Psoas muscle (tissue), 8 donors: ENCODE data around the gene TSPAN32. TPM values are rescaled to one million over a fixed set of nuclear protein-coding genes. Genes with fewer than 3 reads are reported as not detected.
A peak's percentile ranks its signal among the peaks of the same experiment; 100 is the strongest.

Experiments used
- ATAC-seq, 4 donors: fragments of 200-7000 bp; cut with Tn5 transposase; one replicate each; pipeline ENCODE4 v1.9.1; 2020; ENCODE audit warnings: moderate library complexity in 3 of 4, mild to moderate bottlenecking in 2 of 4
- DNase-seq, 2 donors: peaks; one replicate each; pipeline ENCODE4 v3.0.0-alpha.2; 2020
- H3K27ac ChIP-seq: fragments of 200-600 bp; one replicate; pipeline ENCODE4 v1.8.0; 2022
- H3K27me3 ChIP-seq, 3 donors: fragments of 200-600 bp in 1 of 3; one replicate each; pipeline versions ENCODE4 v1.6.1 to v1.8.0; 2013 to 2022; ENCODE audit warnings: low read length in 2 of 3, mild to moderate bottlenecking in 2 of 3, moderate library complexity in 1 of 3; ENCODE audit not compliant: insufficient read depth in 3 of 3
- H3K36me3 ChIP-seq, 2 donors: fragments of 200-600 bp in 1 of 2; one replicate each; pipeline versions ENCODE4 v1.6.1 to v1.8.0; 2013 to 2022; ENCODE audit warnings: low read depth in 1 of 2, mild to moderate bottlenecking in 1 of 2, moderate library complexity in 1 of 2; ENCODE audit not compliant: insufficient read depth in 1 of 2
- H3K4me1 ChIP-seq: fragments of 200-600 bp; one replicate; pipeline ENCODE4 v1.8.0; 2022
- H3K4me3 ChIP-seq: fragments of 200-600 bp; one replicate; pipeline ENCODE4 v1.8.0; 2022; ENCODE audit warnings: mild to moderate bottlenecking
- H3K9me3 ChIP-seq: fragments of 200-600 bp; one replicate; pipeline ENCODE4 v1.8.0; 2022
- WGBS, 3 donors: extraction: QIAGEN DNeasy Blood & Tissue Kit; methylation state at CpG; one replicate each; pipeline versions ENCODE4 v1.1.6 to v1.1.7; 2013; 5-methylcytosine and 5-hydroxymethylcytosine counted together
- intact Hi-C, 2 donors: fragments of 100-400 bp; cut with DNase I; formaldehyde crosslinking; loops; one replicate each; pipeline versions ENCODE4 v1.11.0 to v1.14.2; 2022
- polyA plus RNA-seq, 3 donors: library from polyadenylated mRNA; stranded (reverse); fragments of 200-250 nt; gene quantifications; one replicate each; pipeline ENCODE4 v1.2.3, GENCODE V29; 2013
- total RNA-seq, 4 donors: library from RNA; stranded (reverse); fragmentation: NEBNext Ultra II Directional in 2 of 4; extraction: Animal tissue kit (Norgen Biotek cat#: 25700) in 2 of 4; gene quantifications; one replicate each; pipeline versions ENCODE4 v1.2.1 to v1.2.4, GENCODE V29; 2021 to 2023
- TF ChIP-seq, protein P1 (sequence below): fragments of 200-600 bp; IDR thresholded peaks from one replicate; pipeline ENCODE4 v1.8.0; 2022; ENCODE audit warnings: antibody characterized with exemption
- donor health status: healthy with polysubstance abuse.
- donor health status: DM: no; HTN: no; CAD: no; lungs with moderate emphysema.
- donor health status: Bipolar disorder and iron deficiency.
- donor health status: healthy.
- donor health status: DM: yes; HTN: yes; CAD: no.
- donor health status: DM: no; HTN: no; CAD: no.
- donor health status: DM: no; HTN: no; CAD: no.
- donor health status: DM: yes; HTN: yes; CAD: no.

The TSPAN32 gene
- total and polyA plus RNA-seq, 7 donors, result 0.04 to 0.56 (median 0.21) TPM; not detected in 1

DNA sequence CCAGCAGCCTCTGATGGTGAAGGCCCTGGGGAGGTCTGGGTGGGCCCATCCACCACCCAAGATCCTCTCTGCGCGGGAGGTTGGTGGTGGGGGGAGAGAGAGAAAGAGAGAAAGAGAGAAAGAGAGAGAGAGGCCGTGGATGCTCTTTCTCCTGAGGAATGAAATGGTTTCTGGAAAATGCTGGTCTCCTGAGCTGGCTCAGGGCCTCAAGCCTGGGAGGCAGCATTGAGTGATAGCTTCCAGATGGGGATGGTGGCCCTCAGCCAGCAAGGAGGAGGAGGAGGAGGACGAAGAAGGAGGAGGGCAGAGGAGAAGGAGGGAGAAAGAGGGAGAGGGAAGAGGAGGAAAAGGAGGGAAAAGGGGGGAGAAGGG, 4.6 kb downstream of the TSPAN32 start:
- ATAC-seq, result peak in 1 of 4 donors; percentile 26
- intact Hi-C loops, result loop anchor here (1.0 to 10.0 kb wide), 5 partner anchors 112 to 588 kb away; partner anchors contain the start of gene CDKN1C (in 1 of the 2)
- WGBS, 3 donors, result 27 to 41% (median 29%) methylated on average over 2 to 4 of the region's 4 CpGs
- H3K9me3 ChIP-seq, result no peaks in the 10 kb centered on the region
- peak overlapping the region; percentile 60 for H3K27ac ChIP-seq
- H3K4me3 ChIP-seq, result no peak overlapping the region
- no peaks in the 10 kb centered on the region for H3K36me3 ChIP-seq
- TF ChIP-seq, protein P1, sequence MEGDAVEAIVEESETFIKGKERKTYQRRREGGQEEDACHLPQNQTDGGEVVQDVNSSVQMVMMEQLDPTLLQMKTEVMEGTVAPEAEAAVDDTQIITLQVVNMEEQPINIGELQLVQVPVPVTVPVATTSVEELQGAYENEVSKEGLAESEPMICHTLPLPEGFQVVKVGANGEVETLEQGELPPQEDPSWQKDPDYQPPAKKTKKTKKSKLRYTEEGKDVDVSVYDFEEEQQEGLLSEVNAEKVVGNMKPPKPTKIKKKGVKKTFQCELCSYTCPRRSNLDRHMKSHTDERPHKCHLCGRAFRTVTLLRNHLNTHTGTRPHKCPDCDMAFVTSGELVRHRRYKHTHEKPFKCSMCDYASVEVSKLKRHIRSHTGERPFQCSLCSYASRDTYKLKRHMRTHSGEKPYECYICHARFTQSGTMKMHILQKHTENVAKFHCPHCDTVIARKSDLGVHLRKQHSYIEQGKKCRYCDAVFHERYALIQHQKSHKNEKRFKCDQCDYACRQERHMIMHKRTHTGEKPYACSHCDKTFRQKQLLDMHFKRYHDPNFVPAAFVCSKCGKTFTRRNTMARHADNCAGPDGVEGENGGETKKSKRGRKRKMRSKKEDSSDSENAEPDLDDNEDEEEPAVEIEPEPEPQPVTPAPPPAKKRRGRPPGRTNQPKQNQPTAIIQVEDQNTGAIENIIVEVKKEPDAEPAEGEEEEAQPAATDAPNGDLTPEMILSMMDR, result no peak
- peak; percentile 65 to 82 for DNase-seq
- no peaks in the 10 kb centered on the region for H3K27me3 ChIP-seq
- peaks cover 7% of the 10 kb centered on the region for H3K4me1 ChIP-seq

DNA sequence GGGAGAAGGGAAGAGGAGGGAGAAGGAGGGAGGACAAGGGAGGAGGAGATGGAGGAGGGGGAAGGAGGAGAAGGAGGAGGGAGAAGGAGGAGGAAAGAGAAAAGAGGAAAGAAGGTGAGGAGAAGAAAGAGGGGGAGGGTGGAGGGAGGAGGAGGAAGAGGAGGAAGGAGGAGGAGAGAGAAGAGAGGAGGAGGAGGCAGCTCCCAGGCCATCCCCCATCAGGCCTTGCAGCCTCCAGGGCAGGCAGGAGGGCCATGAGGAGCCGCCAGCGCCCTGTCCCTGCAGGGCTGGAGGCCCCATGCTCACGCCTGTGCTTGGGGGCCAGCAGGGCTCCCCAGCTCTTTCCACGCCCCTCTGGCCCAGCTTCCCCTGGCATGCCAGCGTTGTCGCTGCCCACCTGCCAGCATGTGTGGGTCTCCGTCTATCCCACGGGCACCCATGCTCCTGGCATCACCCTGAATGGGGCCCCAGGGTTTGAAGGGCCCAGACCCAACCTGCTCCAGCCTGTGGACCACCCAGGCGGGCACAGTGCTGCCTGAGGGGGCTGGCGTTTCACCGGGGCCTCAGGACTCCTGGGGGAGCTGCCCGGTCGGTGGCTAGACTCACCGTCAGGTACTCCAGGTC, 5.2 kb downstream of the TSPAN32 start:
- 44 to 55% (median 52%) methylated on average over 11 to 14 of the region's 14 CpGs for WGBS, 3 donors
- Histone ChIP-seq H3K9me3 (no peaks in the 10 kb centered on the region), H3K4me3 (no peak overlapping the region), H3K4me1 (peaks cover 7% of the 10 kb centered on the region), H3K36me3 (no peaks in the 10 kb centered on the region), H3K27ac (peak overlapping the region; percentile 16), H3K27me3 (no peaks in the 10 kb centered on the region)
- TF ChIP-seq, protein P1, result no peak
- ATAC-seq (no peak), DNase-seq (no peak)
- intact Hi-C loops, result loop anchor here (1.0 to 10.0 kb wide), 5 partner anchors 112 to 588 kb away; partner anchors contain the start of gene CDKN1C (in 1 of the 2)

DNA sequence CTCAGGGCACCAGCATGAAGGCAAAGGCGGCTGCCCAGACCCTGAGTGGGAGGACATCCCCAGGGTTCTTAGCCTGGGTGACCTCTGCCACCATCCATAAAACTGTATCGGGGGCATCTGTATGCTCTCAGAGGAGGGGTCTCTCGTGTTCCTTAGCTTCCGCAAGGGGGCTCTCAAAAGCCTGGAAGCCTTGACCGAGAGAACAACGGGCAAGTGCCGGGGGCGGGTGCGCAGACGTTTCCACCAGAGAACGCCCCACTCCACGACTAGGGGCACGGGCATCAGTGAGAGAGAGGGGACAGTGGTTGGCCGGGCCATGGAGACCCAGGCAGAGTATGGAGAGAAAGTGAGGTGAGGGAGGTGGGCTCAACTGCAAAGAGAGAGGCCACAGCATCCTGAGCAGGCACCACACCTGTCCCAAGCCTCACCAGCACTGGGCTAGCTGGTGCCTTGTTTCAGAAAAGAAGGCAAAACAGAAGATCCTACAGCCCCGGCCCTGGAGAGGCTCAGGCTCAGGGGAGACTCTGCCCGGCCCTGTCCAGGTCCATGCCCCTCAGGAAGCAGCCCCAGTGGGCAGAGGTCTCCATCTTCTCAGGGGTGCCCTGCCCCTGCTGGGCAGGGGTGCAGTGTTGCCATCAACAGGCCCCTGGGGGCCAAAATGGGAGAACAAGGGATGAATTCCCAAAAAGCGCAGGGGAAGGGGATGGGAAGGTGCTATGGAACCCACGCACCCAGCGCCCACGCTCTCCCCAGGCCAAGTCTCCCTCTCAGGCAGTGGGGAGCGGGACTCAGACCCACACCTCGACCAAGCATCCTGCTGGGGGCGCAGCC, 5.9 kb downstream of the TSPAN32 start:
- WGBS, 3 donors, result 83 to 89% (median 85%) methylated on average over 23 of the region's 23 CpGs
- no peak for DNase-seq
- Histone ChIP-seq H3K4me3 (no peak overlapping the region), H3K4me1 (peaks cover 7% of the 10 kb centered on the region), H3K36me3 (no peaks in the 10 kb centered on the region), H3K27me3 (no peaks in the 10 kb centered on the region), H3K27ac (no peak overlapping the region), H3K9me3 (no peaks in the 10 kb centered on the region)
- intact Hi-C loops, result loop anchor here (2.0 to 10.0 kb wide), 5 partner anchors 31 to 587 kb away; partner anchors contain the start of gene CDKN1C (in 1 of the 2)
- ATAC-seq, result no peak
- TF ChIP-seq, protein P1, result no peak

DNA sequence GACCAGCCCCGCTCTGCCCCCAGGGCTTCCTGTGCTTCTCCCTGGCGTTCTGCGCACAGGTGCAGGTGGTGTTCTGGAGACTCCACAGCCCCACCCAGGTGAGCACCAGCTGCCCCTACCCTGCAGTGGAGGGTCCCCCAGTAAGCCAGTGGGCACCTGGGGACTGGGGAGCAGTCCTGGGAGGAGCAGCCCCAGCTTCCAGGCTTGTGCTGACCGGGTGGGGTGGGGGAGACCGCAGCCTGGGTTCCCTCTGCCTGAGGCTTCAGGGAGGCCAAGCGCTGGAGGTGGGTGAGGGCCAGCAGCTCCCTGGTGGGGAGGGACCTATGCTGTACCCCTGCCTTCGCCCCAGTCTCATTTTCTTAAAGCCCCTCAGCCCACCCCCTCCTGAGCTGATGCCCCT, 6.9 kb downstream of the TSPAN32 start:
- Histone ChIP-seq H3K27ac (no peak overlapping the region), H3K36me3 (no peaks in the 10 kb centered on the region), H3K27me3 (no peaks in the 10 kb centered on the region), H3K9me3 (no peaks in the 10 kb centered on the region), H3K4me3 (no peak overlapping the region), H3K4me1 (peaks cover 7% of the 10 kb centered on the region)
- WGBS, 3 donors, result 77 to 93% (median 82%) methylated on average over 7 of the region's 7 CpGs
- no peak for DNase-seq
- ATAC-seq, result no peak
- TF ChIP-seq, protein P1, result no peak
- intact Hi-C loops, result loop anchor here (2.0 to 10.0 kb wide), 5 partner anchors 30 to 586 kb away; partner anchors contain the start of gene CDKN1C (in 1 of the 2)
